GM12872 (cell line): Measurements from ENCODE around the gene TMEM117.

Experiments
- CTCF ChIP-seq: IDR thresholded peaks from 3 replicates; pipeline ENCODE4 v1.5.1; 2011; ENCODE audit warnings: low read depth, mild to moderate bottlenecking, low read length, moderate library complexity; ENCODE audit not compliant: insufficient read depth

Gene TMEM117

GRCh38 chr12:44347145-44347544, 511.3 kb downstream of the TMEM117 start:
- no peak for TF ChIP-seq CTCF

- TF ChIP-seq CTCF, result no peak
Observed at GRCh38 chr12:44357494-44357893, 521.6 kb downstream of the TMEM117 start.

- no peak for TF ChIP-seq CTCF
Observed at GRCh38 chr12:44358636-44359035, 522.8 kb downstream of the TMEM117 start.

GRCh38 chr12:44362947-44363346, 527.1 kb downstream of the TMEM117 start:
- TF ChIP-seq CTCF, result no peak

- TF ChIP-seq CTCF, result no peak
Observed at GRCh38 chr12:44367136-44367535, 531.3 kb downstream of the TMEM117 start.

GRCh38 chr12:44367916-44368315, 532.0 kb downstream of the TMEM117 start:
- no peak for TF ChIP-seq CTCF

- no peak for TF ChIP-seq CTCF
Observed at GRCh38 chr12:44369998-44370397, 534.1 kb downstream of the TMEM117 start.

GRCh38 chr12:44370982-44371381, 535.1 kb downstream of the TMEM117 start:
- TF ChIP-seq CTCF, result no peak
